OCI-LY7 (cell line): ENCODE measurements around the gene FOXL1.

Experiments used
- EZH2phosphoT487 ChIP-seq: fragments of 200-600 bp; sonication (generic); IDR thresholded peaks from 2 replicates; pipeline ENCODE4 v1.6.1; 2018; ENCODE audit warnings: low read depth, borderline replicate concordance, mild to moderate bottlenecking, mixed run types, antibody characterized with exemption, low read length, moderate library complexity, mixed read lengths
- TF ChIP-seq, protein P1 (sequence below): fragments of 200-600 bp; sonication (generic); conservative IDR thresholded peaks from 2 replicates; pipeline ENCODE4 v1.5.1; 2014; ENCODE audit warnings: mild to moderate bottlenecking, antibody characterized with exemption, low read length, moderate library complexity, mixed read lengths

DNA sequence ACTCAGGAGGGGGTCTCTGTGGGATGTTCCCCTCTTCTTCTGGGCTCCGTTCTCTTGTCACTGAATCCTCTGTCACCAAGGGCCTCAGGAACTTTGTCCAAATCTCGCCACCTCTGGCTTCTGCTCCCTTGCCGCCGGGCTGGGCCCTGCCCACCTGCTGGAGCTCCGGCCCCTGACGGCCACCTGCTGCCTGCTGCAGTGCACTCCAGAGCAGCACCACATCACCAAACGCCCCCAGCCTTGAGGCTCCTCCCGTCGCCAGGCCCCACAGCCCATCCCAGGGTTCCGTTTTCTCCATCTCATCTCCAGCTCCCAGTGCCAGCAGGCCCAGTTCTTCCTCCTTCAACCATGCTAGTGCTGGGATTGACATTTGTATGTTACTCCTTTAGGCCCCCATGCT, 43.6 kb downstream of the FOXL1 start:
- TF ChIP-seq, protein P1, sequence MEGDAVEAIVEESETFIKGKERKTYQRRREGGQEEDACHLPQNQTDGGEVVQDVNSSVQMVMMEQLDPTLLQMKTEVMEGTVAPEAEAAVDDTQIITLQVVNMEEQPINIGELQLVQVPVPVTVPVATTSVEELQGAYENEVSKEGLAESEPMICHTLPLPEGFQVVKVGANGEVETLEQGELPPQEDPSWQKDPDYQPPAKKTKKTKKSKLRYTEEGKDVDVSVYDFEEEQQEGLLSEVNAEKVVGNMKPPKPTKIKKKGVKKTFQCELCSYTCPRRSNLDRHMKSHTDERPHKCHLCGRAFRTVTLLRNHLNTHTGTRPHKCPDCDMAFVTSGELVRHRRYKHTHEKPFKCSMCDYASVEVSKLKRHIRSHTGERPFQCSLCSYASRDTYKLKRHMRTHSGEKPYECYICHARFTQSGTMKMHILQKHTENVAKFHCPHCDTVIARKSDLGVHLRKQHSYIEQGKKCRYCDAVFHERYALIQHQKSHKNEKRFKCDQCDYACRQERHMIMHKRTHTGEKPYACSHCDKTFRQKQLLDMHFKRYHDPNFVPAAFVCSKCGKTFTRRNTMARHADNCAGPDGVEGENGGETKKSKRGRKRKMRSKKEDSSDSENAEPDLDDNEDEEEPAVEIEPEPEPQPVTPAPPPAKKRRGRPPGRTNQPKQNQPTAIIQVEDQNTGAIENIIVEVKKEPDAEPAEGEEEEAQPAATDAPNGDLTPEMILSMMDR, result no peak
- no peak for TF ChIP-seq EZH2phosphoT487
